Measurements from ENCODE around the gene GCC1.
"Not testable (repeated sequence)": the region's sequence is repeated elsewhere in the genome, so short reads cannot be mapped to it uniquely, and the experiment has no call there.

GCC1 gene

DNA sequence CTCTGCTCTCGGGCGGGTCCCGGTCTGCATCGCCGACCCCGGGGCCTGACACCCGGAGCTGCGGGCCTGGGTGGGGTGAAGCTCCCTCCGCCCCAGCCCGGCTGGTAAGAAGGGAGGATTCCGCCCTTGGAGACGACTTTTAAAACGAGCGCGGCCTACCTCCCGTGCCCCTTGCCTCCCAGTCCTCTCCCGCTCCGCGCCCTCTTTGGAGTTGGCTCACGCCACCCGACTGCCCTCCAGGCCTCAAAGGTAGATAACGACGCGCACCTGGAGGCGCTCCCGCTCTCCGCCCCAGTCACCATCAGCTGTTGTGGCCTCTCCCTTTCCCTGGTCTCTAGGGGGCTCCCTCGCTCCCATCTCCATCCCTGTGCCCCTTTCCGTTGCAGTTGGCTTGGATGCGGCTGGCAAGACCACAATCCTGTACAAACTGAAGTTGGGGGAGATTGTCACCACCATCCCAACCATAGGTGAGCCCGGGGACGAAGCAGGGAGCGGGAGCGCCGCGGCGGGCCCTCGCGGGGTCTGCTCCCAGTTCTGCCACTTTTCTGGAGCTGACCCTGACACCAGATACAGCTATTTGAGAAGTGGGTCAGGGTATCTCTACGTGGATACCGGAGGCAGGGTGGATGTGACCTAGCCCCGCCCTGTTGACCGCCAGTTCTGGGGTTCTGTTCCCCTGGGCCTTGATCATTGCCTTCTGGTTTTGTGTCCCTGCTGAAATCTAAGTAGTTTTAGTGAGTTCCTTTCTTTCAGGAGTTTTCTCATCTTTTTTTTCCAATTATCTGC, 3.5 kb upstream of the GCC1 start:
- DNase-seq (ENCODE audit: low spot score), result peak; percentile 58

DNA sequence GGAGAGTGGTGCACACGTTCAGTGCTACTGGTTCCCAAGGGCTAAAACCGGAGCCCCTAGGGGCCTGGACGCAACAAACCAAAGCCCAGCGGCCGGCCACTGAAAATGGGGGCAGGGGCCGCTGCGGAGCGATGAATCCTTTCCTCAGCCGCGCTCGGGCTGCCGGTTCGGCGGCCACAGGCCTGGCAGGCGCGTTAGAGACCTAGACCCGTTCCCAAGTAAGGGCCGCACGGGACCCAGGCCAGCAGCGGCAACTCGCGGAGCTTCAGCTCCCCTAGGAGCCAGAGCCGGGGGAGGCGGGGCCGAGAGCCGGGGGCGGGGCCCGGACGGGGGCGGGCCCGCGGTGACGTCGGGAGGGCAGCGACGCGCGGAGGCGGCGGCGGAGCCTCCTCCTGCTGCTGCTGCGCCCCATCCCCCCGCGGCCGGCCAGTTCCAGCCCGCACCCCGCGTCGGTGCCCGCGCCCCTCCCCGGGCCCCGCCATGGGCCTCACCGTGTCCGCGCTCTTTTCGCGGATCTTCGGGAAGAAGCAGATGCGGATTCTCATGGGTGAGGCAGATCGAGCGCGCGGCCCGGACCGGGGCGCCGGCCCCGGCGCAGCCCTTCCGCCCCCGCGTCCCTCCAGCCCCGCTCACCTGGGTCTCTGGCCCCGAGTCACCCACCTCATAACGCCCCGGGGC, 2.8 kb upstream of the GCC1 start, which contains the start of gene ARF5:
Gene ARF5 (plus strand): TSS at position 393 of the 678 bp plus-strand sequence. CDS start 88 bp downstream, at position 481.
- peak; percentile 86 for DNase-seq (ENCODE audit: low spot score)

DNA sequence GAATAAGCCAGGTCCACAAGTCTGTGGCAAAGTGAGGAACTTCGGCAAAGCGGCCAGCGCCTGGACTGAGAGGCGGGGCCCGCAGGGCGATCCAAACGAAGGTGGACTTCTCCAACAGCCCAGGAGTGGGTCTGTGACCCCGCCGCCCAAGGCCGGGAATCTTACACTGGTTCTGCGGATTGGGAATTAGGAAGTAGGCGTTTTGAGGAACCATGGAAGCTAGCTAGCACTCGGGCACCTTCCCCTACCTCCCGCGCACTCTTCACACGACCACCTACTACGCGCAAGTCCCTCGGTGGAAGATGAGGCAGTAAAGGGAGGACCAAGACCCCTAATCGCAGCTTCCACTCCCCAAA, 2.2 kb upstream of the GCC1 start:
- DNase-seq (ENCODE audit: low spot score), result no peak

GRCh38 chr7:127586346-127586745, 950 bp upstream of the GCC1 start:
- DNase-seq (ENCODE audit: low spot score), result no peak

- no peak for DNase-seq (ENCODE audit: low spot score)
These were observed 750 bp downstream of the GCC1 start for GRCh38 chr7:127584648-127585043.

- DNase-seq (ENCODE audit: low spot score), result peak; percentile 30
These were observed 3.0 kb downstream of the GCC1 start for GRCh38 chr7:127582361-127582760.

GRCh38 chr7:127581716-127582115, 3.7 kb downstream of the GCC1 start:
- DNase-seq (ENCODE audit: low spot score), result no peak

DNA sequence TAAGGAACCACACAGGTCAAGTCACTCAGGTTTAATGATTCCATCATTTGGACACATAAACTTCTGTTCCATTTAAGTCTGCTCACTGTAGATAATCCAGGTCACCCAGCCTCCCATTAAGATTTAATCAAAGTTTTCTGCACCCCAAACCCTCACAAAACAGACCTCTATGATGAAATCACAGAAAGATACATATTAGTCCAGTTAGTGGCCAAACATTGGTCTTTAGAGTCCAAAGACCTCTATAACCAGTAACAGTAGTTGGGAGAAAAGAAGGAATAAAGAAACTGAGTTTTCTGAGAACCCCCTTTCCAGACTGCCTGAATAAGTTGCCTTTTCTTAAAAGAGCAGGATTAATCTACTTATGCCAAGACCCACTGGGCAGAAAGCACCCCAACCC, 4.8 kb downstream of the GCC1 start:
- DNase-seq (ENCODE audit: low spot score), result no peak

GRCh38 chr7:127578711-127579275, 6.6 kb downstream of the GCC1 start:
- no peak for DNase-seq (ENCODE audit: low spot score)

- peak; percentile 5 for DNase-seq (ENCODE audit: low spot score)
These were observed 7.2 kb downstream of the GCC1 start for GRCh38 chr7:127578036-127578684.

GRCh38 chr7:127571741-127572505, 13.5 kb downstream of the GCC1 start:
- DNase-seq (ENCODE audit: low spot score), result no peak

DNA sequence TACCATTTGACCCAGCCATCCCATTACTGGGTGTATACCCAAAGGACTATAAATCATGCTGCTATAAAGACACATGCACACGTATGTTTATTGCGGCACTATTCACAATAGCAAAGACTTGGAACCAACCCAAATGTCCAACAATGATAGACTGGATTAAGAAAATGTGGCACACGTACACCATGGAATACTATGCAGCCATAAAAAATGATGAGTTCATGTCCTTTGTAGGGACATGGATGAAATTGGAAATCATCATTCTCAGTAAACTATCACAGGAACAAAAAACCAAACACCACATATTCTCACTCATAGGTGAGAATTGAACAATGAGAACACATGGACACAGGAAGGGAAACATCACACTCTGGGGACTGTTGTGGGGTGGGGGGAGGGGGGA, 17.4 kb downstream of the GCC1 start:
- DNase-seq (ENCODE audit: low spot score), result not testable (repeated sequence)

- DNase-seq (ENCODE audit: low spot score), result no peak
These were observed 19.2 kb downstream of the GCC1 start for GRCh38 chr7:127566242-127566641.

DNA sequence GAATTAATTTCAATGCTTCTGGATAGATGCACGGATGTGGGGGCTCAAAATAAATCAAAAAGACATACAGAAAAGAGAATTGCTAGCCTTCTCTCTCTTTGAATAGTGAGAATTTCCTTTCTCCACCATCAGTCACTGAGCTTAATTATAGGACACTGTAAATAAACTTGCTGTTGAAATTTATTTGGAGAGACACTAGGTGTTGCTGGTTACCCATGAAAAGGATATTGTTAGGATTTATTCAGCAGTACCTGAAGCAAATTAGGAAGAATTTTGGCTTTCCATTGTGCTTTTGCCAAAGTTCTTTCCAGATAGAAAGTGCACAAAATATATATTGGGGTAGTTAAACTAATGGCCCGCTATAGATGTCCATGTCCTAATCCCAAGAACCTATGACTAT, 27.6 kb downstream of the GCC1 start:
- no peak for DNase-seq (ENCODE audit: low spot score)

DNA sequence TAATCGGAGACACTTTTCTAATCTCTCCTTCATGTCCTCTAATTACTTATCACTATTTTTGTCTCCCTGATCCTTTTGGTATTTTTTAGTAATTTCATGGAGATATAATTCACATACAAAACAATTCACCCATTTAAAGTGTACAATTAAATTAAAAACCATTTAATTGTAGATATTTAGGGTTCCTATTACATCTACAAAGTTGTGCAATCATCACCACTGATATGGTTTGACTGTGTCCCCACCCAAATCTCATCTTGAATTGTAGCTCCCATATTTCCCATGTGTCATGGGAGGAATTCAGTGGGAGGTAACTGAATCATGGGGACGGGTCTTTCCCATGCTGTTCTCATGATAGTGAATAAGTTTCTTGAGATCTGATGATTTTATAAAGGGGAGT, 29.0 kb downstream of the GCC1 start:
- no peak for DNase-seq (ENCODE audit: low spot score)

DNA sequence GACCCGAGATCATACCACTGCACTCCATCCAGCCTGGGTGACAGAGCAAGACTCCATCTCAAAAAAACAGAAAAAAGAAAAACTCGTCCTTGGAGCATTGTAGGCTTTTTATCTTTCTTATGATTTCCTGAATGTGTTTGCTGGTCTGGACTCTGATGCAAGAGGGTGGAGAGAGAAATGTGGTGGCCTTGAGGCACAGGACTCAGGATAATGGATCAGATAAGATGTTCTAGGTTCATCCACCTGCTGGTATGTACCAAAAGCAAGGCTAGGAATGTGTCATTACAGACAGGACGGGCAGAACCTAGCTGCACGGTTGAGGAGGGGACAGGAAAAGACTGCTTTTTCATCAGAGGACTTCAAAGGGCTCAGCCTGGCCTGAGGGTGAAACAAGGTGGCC, 33.5 kb downstream of the GCC1 start:
- no peak for DNase-seq (ENCODE audit: low spot score)

GRCh38 chr7:127550247-127550646, 35.1 kb downstream of the GCC1 start:
- DNase-seq (ENCODE audit: low spot score), result no peak

DNA sequence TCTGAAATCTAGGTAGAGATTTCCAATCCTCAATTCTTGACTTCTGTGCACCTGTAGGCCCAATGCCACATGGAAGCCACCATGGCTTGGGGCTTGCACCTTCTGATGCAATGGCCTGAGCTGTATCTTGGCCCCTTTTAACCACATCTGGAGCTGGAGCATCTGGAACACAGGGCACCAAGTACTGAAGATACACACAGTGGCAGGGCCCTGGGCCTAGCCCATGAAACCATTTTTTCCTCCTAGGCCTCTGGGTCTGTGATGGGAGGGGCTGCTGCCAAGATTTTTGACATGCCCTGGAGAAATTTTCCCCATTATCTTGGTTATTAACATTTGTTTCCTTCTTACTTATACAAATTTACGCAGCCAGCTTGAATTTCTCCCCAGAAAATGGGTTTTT, 39.1 kb downstream of the GCC1 start:
- no peak for DNase-seq (ENCODE audit: low spot score)

DNA sequence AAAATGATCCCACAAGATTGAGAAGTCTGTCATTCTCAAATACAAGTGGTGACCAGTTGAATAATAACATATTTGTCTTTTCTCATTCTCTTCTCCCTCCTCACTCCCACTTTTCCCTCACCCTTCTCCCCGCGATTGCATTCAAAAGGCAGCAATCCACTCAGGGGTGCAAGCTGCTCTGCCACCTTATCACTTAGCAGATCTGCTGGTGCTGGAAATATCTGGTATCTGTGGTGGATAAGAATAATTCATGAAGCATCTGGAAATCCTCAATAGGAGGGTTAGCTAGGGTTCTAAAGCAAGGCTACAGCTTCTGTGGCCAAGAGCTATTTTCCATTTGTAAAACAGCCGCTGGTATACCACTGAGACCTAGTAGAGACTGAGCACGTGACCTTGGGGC, 43.8 kb downstream of the GCC1 start:
- DNase-seq (ENCODE audit: low spot score), result no peak

DNA sequence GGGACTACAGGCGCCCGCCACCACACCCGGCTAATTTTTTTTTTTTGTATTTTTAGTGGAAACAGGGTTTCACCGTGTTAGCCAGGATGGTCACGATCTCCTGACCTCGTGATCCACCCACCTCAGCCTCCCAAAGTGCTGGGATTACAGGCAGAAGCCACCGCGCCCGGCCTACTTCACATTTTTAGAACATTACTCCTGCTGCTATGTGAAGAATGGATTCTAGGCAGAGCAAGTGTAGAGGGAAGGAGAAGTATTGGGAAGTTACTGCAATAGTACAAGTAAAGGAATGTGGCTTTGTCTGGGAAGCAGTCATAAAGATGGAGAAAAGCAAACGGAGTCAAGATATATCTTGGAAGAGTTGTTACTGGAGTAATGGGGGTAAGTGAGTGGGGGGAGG, 44.9 kb downstream of the GCC1 start:
- not testable (repeated sequence) for DNase-seq (ENCODE audit: low spot score)

- no peak for DNase-seq (ENCODE audit: low spot score)
These were observed 46.3 kb downstream of the GCC1 start for GRCh38 chr7:127539116-127539515.

DNA sequence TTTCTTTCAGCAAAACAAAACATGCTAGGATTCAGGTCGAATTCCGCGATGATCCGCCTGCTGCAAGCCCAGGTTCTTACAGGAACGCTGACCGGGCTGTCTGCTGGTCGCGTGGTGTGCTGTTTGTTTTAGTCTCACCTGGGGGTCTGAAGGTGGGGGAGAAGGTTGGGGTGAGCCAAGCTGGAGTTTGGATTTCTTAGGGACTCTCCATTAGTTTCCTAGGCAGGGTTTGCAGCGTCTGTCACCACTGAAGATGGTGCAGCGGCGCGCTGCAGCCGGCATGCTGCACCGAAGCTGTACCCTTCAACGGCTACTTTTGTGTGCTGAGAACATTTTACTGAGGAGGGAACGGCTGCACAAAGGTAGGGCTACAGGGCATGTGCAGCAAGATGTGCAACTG, 48.7 kb downstream of the GCC1 start:
- DNase-seq (ENCODE audit: low spot score), result no peak

All from pons (tissue), 1 donor.